B cell (primary cell): Measurements from ENCODE around the gene AURKAIP1. TPM values are rescaled to one million over a fixed set of nuclear protein-coding genes. Genes with fewer than 3 reads are reported as not detected.

Experiments used
- ATAC-seq: fragments of 200-7000 bp; cut with Tn5 transposase; one replicate; pipeline ENCODE4 v1.10.0; 2021; ENCODE audit warnings: low read depth, mild to moderate bottlenecking, moderate number of reproducible peaks, moderate library complexity
- CTCF ChIA-PET: fragments of 350-600 bp; sonication (Branson Sonifier 250); formaldehyde crosslinking; loops from one replicate; lab custom pipeline; 2021; ENCODE audit warnings: antibody characterized with exemption, inconsistent platforms; lab: Charles Lee
- POLR2A ChIA-PET: fragments of 350-600 bp; sonication (Branson Sonifier 250); formaldehyde crosslinking; loops from one replicate; lab custom pipeline; 2021; ENCODE audit warnings: antibody characterized with exemption; lab: Charles Lee
- DNase-seq: peaks from one replicate; pipeline ENCODE4 v3.0.0; 2013
- H2AFZ ChIP-seq: 2 replicates; pipeline ENCODE4 v1.6.1; 2012; ENCODE audit warnings: mild to moderate bottlenecking, low read depth, low read length; ENCODE audit not compliant: insufficient read depth, poor library complexity, severe bottlenecking
- H3K27ac ChIP-seq, 2 donors: 1 replicate in 1 of 2; 2 replicates in 1 of 2; pipeline ENCODE4 v1.5.1; 2012 to 2013; ENCODE audit warnings: low read length in 2 of 2, mild to moderate bottlenecking in 2 of 2, moderate library complexity in 1 of 2
- H3K27me3 ChIP-seq, 4 experiments: fragments of 200-600 bp in 1 of 4; sonication (generic) in 1 of 4; replicated peaks in 1 of 4; 1 replicate in 2 of 4; 2 replicates in 2 of 4; pipeline versions ENCODE4 v1.6.1 to v1.7.0; 2013 to 2016; ENCODE audit warnings: low read length in 3 of 4, mild to moderate bottlenecking in 2 of 4, mixed read lengths in 1 of 4, moderate library complexity in 1 of 4; ENCODE audit not compliant: insufficient read depth in 4 of 4, control insufficient read depth in 3 of 4; ENCODE audit errors: control extremely low read depth in 1 of 4
- H3K36me3 ChIP-seq, 2 experiments: replicated peaks in 1 of 2; 1 replicate in 1 of 2; 2 replicates in 1 of 2; pipeline versions ENCODE4 v1.6.1 to v1.7.1; 2013; ENCODE audit warnings: low read length in 1 of 2; ENCODE audit not compliant: insufficient read depth in 2 of 2, control insufficient read depth in 1 of 2; ENCODE audit errors: control extremely low read depth in 1 of 2, extremely low read depth in 1 of 2
- H3K4me1 ChIP-seq, 2 donors: fragments of 200-600 bp in 1 of 2; sonication (generic) in 1 of 2; 1 replicate in 1 of 2; 2 replicates in 1 of 2; pipeline versions ENCODE4 v1.5.1 to v1.6.1; 2013 to 2017; ENCODE audit warnings: low read length in 2 of 2; ENCODE audit not compliant: control insufficient read depth in 2 of 2, insufficient read depth in 2 of 2
- H3K4me2 ChIP-seq: replicated peaks from 2 replicates; pipeline ENCODE3; 2012; ENCODE audit warnings: mild to moderate bottlenecking, low read depth, low read length; ENCODE audit not compliant: poor library complexity, severe bottlenecking
- H3K4me3 ChIP-seq, 5 experiments: fragments of 200-600 bp in 1 of 5; sonication (generic) in 1 of 5; 1 replicate in 3 of 5; 2 replicates in 2 of 5; pipeline versions ENCODE4 v1.5.1 to v1.7.0; 2011 to 2016; ENCODE audit warnings: low read length in 4 of 5, mild to moderate bottlenecking in 4 of 5, low read depth in 2 of 5, control low read depth in 1 of 5, moderate library complexity in 1 of 5; ENCODE audit not compliant: insufficient read depth in 1 of 5; ENCODE audit errors: control extremely low read depth in 1 of 5, extremely low read depth in 1 of 5
- H3K79me2 ChIP-seq: fragments of 200-600 bp; sonication (generic); one replicate; pipeline ENCODE4 v1.6.0; 2016; ENCODE audit warnings: low read length; ENCODE audit not compliant: control insufficient read depth, insufficient read depth
- H3K9ac ChIP-seq: fragments of 200-600 bp; sonication (generic); 2 replicates; pipeline ENCODE4 v1.6.1; 2017; ENCODE audit warnings: mild to moderate bottlenecking, low read length, moderate library complexity
- H3K9me3 ChIP-seq, 3 donors: one replicate each; pipeline versions ENCODE4 v1.6.1 to v1.7.1; 2013; ENCODE audit warnings: low read length in 2 of 3; ENCODE audit not compliant: control insufficient read depth in 2 of 3, insufficient read depth in 1 of 3; ENCODE audit errors: control extremely low read depth in 1 of 3
- H4K20me1 ChIP-seq: 2 replicates; pipeline ENCODE4 v1.6.0; 2012; ENCODE audit warnings: mild to moderate bottlenecking, low read length; ENCODE audit not compliant: insufficient read depth, control insufficient read depth, poor library complexity, severe bottlenecking
- H3K27ac Mint-ChIP-seq: one replicate; pipeline ENCODE4 v1.8.0; 2021; ENCODE audit warnings: mixed read lengths
- H3K27me3 Mint-ChIP-seq: one replicate; pipeline ENCODE4 v1.8.0; 2021; ENCODE audit warnings: mixed read lengths
- H3K4me1 Mint-ChIP-seq: one replicate; pipeline ENCODE4 v1.8.0; 2021; ENCODE audit warnings: mixed read lengths
- H3K4me3 Mint-ChIP-seq: one replicate; pipeline ENCODE4 v1.8.0; 2021; ENCODE audit warnings: mixed read lengths
- H3K9me3 Mint-ChIP-seq: one replicate; pipeline ENCODE4 v1.8.0; 2022; ENCODE audit warnings: mixed read lengths; ENCODE audit not compliant: insufficient read depth
- EZH2 ChIP-seq: IDR thresholded peaks from 2 replicates; pipeline ENCODE4 v1.6.1; 2012; ENCODE audit warnings: borderline replicate concordance, low read depth, mild to moderate bottlenecking, moderate library complexity, low read length; ENCODE audit not compliant: insufficient read depth, poor library complexity, severe bottlenecking
- WGBS: methylation state at CpG from one replicate; pipeline ENCODE4 v1.1.5; 2013; ENCODE audit warnings: missing lambda C conversion rate; ENCODE audit not compliant: insufficient coverage; 5-methylcytosine and 5-hydroxymethylcytosine counted together
- intact Hi-C: fragments of 100-400 bp; cut with micrococcal nuclease; formaldehyde crosslinking; loops from one replicate; pipeline ENCODE4 v1.10.0; 2022
- polyA plus RNA-seq: library from polyadenylated mRNA; depleted of rRNA; stranded (reverse); fragments of >200 nt; gene quantifications from 2 replicates; pipeline ENCODE4 v1.2.3, GENCODE V29; 2012
- total RNA-seq, 2 donors: library from RNA; stranded (reverse); fragments of 120-200 nt in 1 of 2; gene quantifications; 1 replicate in 1 of 2; 2 replicates in 1 of 2; pipeline versions ENCODE4 v1.2.3 to v1.2.4, GENCODE V29; 2013 to 2022
- TF ChIP-seq, protein P1 (sequence below): fragments of 200-600 bp; IDR thresholded peaks from one replicate; pipeline ENCODE4 v1.8.0; 2022; ENCODE audit warnings: antibody characterized with exemption, mild to moderate bottlenecking

AURKAIP1 gene
- total and polyA plus RNA-seq, 2 donors (not counting 1 experiment from before 2014, with no cell fraction given), result 61.1 to 61.7 TPM

DNA sequence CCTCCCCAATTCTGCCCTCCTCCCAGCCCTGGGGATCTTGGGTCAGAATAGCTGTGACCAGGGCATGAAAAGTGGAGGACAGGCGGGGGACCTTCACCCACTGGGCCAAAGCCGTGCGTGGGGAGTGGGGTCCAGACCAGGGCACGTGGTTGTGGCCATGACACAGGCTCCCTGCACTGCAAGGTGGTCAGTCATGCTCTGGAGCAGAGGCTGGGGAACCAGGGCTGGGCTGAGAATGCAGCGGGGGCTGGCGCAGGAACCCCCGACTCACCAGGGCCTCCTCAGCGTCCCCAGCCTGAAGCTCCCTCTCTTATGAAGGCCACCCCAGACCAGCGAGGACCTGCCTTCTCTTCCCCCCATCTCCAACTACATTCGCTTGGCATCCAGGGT, 28.5 kb downstream of the AURKAIP1 start:
- Histone ChIP-seq H3K79me2 (peaks cover 34% of the 10 kb centered on the region), H3K4me2 (no peak overlapping the region), H3K27me3 (peaks cover 0 to 3% (median 0%) of the 10 kb centered on the region in 4 experiments), H3K4me3 (no peak overlapping the region), H3K27ac (no peak overlapping the region), H3K9me3 (no peaks in the 10 kb centered on the region), H4K20me1 (peaks cover 41% of the 10 kb centered on the region), H2AFZ (no peak overlapping the region), H3K36me3 (no peaks in the 10 kb centered on the region), H3K9ac (no peak overlapping the region), H3K4me1 (peaks cover 6 to 16% of the 10 kb centered on the region in 2 donors)
- H3K4me3 Mint-ChIP-seq, result peak overlapping the region; percentile 54
- intact Hi-C loops, result no loop called here
- H3K9me3 Mint-ChIP-seq, result no peaks in the 10 kb centered on the region
- CTCF ChIA-PET, result interaction anchor here (1.3 kb wide), 1 partner anchor 23 kb away, joined by 3 read pairs; no protein-coding TSS in a partner anchor
- no peak overlapping the region for H3K27ac Mint-ChIP-seq
- POLR2A ChIA-PET, result no interaction called here
- H3K4me1 Mint-ChIP-seq, result peaks cover 15% of the 10 kb centered on the region
- TF ChIP-seq, protein P1, sequence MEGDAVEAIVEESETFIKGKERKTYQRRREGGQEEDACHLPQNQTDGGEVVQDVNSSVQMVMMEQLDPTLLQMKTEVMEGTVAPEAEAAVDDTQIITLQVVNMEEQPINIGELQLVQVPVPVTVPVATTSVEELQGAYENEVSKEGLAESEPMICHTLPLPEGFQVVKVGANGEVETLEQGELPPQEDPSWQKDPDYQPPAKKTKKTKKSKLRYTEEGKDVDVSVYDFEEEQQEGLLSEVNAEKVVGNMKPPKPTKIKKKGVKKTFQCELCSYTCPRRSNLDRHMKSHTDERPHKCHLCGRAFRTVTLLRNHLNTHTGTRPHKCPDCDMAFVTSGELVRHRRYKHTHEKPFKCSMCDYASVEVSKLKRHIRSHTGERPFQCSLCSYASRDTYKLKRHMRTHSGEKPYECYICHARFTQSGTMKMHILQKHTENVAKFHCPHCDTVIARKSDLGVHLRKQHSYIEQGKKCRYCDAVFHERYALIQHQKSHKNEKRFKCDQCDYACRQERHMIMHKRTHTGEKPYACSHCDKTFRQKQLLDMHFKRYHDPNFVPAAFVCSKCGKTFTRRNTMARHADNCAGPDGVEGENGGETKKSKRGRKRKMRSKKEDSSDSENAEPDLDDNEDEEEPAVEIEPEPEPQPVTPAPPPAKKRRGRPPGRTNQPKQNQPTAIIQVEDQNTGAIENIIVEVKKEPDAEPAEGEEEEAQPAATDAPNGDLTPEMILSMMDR, result no peak
- no peak for TF ChIP-seq EZH2
- WGBS, result 97% methylated on average over 9 of the region's 10 CpGs
- no peak for DNase-seq
- no peaks in the 10 kb centered on the region for H3K27me3 Mint-ChIP-seq
- no peak for ATAC-seq

DNA sequence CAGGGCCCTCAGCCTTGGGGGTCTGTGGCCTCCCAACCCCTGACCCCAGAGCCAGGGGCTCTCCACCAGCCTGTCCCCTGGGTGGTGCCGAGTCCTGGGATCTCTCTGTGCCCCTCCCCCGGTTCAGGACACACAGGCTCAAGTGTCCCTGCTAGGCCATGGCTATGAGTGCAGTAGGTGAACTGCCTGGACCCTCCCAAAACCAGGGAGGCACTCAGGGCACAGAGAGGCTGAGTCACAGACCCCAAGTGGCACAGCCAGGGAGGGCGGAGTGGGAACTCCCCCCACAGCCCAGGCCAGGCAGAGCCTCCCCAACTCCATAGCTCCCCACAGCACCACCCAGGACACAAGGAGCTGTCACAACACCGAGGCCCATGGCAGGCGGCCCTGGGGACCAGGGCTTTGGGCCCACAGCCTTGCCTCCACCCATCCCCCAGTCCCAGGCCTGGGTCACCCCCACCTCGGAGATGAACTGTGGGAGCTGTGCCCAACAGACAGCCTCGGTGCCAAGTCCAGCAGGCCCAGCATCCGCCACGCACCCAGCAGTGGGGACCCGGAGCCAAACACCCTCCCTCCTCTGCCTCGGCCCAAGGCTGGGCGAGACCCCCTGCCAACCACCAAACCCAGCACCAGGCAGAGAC, 29.0 kb downstream of the AURKAIP1 start:
- Histone ChIP-seq H3K79me2 (peaks cover 34% of the 10 kb centered on the region), H3K4me2 (no peak overlapping the region), H3K4me3 (no peak overlapping the region), H3K36me3 (no peaks in the 10 kb centered on the region), H3K27me3 (no peaks in the 10 kb centered on the region), H4K20me1 (peaks cover 41% of the 10 kb centered on the region), H2AFZ (no peak overlapping the region), H3K4me1 (peaks cover 6 to 13% of the 10 kb centered on the region in 2 donors), H3K27ac (no peak overlapping the region), H3K9ac (no peak overlapping the region), H3K9me3 (peaks cover 0 to 3% (median 0%) of the 10 kb centered on the region in 3 donors)
- Mint-ChIP-seq H3K4me1 (peaks cover 15% of the 10 kb centered on the region), H3K4me3 (peak overlapping the region; percentile 13), H3K9me3 (no peaks in the 10 kb centered on the region), H3K27me3 (no peaks in the 10 kb centered on the region), H3K27ac (no peak overlapping the region)
- no peak for TF ChIP-seq EZH2
- TF ChIP-seq, protein P1, result no peak
- ATAC-seq (no peak), DNase-seq (no peak)
- intact Hi-C loops, result no loop called here
- 98% methylated on average over 12 of the region's 12 CpGs for WGBS
- ChIA-PET CTCF (interaction anchor here (1.3 kb wide), 1 partner anchor 23 kb away, joined by 3 read pairs; no protein-coding TSS in a partner anchor), POLR2A (no interaction called here)
